ENCODE measurements around the gene SPTLC1.

SPTLC1 gene

GRCh38 chr9:92077888-92078287, 37.3 kb downstream of the SPTLC1 start:
- DNase-seq: no peak

- no peak for DNase-seq
Observed at GRCh38 chr9:92071634-92072033, 43.6 kb downstream of the SPTLC1 start.

- no peak for DNase-seq
Observed at GRCh38 chr9:92066168-92066567, 49.0 kb downstream of the SPTLC1 start.

DNA sequence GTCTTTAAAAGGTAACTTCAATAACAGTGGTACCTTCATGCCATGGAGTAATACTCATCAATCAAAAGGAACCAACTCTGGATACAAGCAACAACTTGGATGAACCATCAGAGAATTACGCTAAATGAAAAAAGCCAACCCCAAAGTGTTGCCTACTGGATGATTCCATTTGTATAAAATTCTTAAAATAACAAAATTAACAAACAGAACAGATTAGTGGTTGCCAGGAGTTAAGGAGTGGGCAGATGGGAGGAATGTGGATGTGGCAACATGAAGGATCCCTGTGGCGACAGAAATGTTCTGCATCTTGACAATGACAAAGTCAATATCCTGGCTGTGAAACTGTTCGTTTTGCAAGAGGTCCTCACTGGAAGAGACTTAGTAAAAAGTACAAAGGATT, 50.5 kb downstream of the SPTLC1 start:
- DNase-seq: no peak

DNA sequence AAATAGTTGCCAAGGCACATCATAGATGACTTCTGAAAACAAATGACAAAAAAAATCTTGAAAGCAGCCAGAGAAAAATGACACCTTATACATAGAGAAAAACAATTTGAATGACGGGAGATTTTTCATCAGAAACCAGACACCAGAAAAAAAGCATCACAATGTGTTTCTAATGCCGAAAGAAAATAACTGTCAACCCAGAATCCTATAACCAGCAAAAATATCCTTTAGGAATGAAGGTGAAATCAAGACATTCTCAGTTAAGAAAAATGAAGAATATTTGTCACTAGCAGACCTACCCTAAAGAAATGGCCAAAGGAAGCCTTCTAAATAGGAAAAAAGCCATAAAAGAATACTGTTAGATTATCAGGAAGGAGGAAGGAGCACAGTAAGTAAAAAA, 54.0 kb downstream of the SPTLC1 start:
- no peak for DNase-seq

GRCh38 chr9:92059661-92060060, 55.6 kb downstream of the SPTLC1 start:
- DNase-seq: no peak

DNA sequence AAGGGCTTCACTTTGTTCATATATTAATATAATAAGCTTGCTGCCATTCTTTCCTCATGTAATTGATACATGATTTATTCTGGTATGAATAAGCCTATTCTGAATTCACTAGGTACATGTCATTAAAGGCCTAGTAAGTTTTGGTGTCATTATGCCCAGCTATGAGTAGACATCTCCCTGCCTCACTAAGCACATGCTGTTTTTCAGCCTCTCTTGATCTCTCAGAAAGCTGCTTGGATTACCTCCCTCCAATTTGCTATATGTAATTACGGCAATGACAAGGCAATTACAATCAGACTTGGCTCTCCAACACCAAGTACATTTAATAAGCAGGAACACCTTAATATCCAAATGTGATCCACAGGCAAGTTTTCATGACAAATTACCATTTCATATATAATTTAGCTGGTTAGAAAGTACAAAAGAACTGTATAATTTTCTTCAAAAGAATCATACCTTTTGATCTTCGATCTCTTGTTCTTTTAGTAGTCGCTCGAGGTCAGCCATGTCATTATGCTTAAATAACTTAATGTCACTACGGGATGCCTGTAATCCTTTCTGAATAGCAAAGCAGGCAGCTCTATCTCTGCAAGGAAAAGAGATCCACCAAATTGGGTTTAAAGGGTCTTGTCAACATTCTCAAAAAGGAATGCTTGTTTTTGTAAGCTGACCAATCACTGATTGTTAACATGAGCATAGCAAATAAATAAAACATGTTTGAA, 56.3 kb downstream of the SPTLC1 start:
- no peak for DNase-seq

GRCh38 chr9:92058026-92058425, 57.2 kb downstream of the SPTLC1 start:
- no peak for DNase-seq

DNA sequence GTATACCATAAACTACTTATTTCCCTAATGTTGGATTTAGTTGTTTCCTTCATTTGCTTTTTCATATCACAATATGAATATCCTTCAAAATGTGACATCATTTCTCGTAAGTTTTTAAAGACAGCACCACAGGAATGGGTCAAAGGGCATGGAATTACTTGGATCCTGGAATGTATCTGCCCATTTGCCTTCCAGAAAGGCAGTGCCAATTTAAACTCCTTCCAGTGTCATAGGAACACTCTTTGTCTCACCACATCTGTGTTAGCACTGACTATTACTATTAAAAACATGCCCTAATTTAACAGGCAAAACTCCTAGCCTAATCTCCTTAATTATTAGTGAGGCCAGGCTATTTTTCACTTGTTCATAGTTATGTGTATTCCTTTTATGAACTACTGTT, 58.0 kb downstream of the SPTLC1 start:
- no peak for DNase-seq

DNA sequence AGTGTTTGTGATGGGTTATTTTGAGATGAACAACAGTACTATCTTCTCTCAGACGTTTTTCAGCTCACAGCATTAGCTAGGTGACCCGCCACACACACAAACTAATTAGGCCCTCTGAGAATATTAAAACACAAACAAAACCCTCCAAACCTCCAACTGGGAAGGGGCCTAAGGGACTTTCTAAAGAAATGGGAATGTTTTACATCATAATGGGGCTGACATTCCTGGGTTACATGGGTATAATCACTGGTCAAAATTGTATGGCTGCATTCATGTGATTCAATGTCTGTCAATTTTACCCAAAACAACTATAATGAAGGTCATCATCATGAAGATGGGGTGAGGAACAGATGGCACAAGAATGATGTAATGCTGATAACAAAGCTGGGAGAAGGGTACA, 59.6 kb downstream of the SPTLC1 start:
- DNase-seq: no peak

GRCh38 chr9:92048924-92049625, 66.1 kb downstream of the SPTLC1 start:
- no peak for DNase-seq

- no peak for DNase-seq
Observed at GRCh38 chr9:92047500-92047899, 67.7 kb downstream of the SPTLC1 start.

- no peak for DNase-seq
Observed at GRCh38 chr9:92046676-92047075, 68.5 kb downstream of the SPTLC1 start.

GRCh38 chr9:92044936-92045335, 70.3 kb downstream of the SPTLC1 start:
- no peak for DNase-seq

DNA sequence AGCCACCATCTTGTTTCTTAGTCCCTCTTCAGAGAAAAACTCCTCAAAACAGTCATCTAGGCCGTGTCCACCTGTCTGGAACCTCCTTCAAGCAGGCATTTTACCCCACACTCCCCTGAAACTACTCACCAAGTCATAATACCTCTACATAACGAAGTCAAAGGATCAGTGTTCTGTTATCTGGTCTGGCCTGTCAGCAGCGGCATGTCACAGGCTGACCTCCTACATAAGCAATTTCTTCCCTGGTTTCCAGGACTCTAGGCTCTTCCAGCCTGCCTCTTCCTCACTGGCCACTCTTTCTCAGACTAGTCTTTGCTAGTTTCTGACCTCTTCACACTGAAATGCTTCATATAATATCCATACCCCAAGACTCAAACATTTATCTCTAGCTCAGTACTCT, 72.2 kb downstream of the SPTLC1 start:
- no peak for DNase-seq

DNA sequence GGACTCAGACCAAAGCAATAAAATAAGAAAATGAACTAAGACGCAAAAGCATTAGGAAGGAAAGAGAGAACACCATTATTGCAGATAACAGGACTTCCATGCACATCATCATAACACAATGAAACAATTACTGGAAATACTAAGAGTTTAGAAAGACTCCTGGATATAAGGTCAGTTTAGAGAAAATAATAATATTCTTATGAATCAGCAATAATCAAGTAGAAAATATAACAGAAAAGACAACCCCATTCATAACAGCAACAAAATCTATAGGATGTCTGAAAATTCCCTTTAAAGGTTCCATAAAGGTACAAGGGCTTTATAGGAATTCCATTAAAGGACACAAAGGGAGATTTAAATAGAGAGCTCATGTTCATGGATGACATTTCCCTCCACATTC, 73.0 kb downstream of the SPTLC1 start:
- no peak for DNase-seq

DNA sequence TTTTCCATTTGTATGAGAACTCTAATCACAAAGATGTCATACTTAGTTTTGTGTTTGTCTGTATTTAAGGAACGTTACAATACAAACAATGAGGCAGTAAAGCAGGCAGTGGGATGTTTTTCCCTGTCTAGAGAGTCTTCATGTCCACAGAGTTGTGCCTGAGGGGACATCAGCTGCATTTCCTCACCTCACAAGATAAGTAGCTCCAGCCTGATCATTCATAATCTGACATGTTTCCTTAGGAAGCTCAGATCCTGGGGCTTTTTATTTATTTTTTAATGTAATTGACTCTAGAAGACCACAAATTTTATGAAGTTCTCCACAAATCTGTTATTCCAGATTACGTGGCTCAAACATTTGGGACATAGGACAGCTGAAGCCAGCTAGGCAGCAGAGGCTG, 78.5 kb downstream of the SPTLC1 start:
- no peak for DNase-seq

- no peak for DNase-seq
Observed at GRCh38 chr9:92036411-92036746, 78.8 kb downstream of the SPTLC1 start.

GRCh38 chr9:92035687-92036410, 79.4 kb downstream of the SPTLC1 start:
- no peak for DNase-seq

DNA sequence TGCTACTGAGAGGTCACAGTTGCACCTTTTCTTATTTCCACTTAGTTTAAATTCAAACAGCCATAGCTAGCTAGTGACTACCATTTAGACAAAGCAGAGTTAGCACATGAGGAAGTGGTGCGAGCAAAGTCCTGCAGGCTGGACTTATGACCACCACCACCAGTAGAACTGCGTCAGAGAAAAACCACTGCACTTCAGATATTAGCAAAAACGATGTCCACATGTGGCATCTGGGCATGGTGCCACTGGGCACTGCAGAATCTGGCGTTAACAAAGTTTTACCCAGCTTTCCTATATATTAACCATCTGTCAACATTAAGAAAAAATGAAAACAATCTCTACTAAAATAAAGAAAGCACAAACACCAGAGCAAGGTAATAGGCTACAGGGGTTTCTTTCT, 80.1 kb downstream of the SPTLC1 start:
- no peak for DNase-seq

DNA sequence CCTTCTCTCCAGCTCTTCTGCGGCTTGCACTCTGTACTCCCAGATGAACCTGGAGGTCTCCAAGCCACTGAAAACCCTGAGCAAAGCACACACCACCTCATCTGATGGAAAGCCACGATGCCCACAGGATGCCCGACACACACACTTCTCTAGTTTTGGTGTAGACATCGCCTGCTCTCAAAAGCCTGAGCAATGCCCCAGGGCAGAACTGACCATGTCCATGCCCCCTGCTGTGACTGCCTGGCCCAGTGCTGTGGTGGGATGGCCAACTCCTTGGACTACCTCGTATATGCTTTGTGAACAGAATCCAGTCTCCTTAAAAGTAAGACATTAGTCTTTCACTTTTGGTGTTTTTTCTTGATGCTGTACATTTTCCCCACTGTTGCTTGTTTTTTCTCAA, 81.2 kb downstream of the SPTLC1 start:
- DNase-seq: no peak

DNA sequence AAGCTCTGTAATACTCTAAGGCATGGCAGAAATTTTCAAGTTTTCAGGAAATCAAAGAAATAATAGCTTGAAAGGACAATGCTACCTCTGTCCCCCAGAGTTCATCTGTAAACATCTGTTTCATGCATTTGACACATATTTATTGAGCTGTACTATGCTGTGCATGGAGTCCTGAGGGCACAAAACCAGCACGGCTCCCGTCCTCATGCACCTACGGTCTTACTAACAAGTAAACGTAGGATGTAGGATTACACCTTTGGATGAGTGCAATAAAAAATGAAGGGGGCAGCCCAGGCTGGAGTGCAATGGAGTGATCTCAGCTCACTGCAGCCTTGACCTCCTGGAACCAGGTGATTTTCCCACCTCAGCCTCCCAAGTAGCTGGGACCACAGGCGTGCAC, 81.9 kb downstream of the SPTLC1 start:
- DNase-seq: no peak

- DNase-seq: no peak
Observed at GRCh38 chr9:92032891-92033290, 82.3 kb downstream of the SPTLC1 start.

GRCh38 chr9:92030367-92030766, 84.8 kb downstream of the SPTLC1 start:
- DNase-seq: no peak
